Retinal pigment epithelial cell (primary cell): ENCODE data around the gene CCNYL1.
A peak's percentile ranks its signal among the peaks of the same experiment; 100 is the strongest.
"Not testable (repeated sequence)": the region's sequence is repeated elsewhere in the genome, so short reads cannot be mapped to it uniquely, and the experiment has no call there.

Source experiments
- DNase-seq: peaks from one replicate; pipeline ENCODE4 v3.0.0-alpha.2; 2010; ENCODE audit warnings: low read depth
- H3K4me3 ChIP-seq: 2 replicates; pipeline ENCODE4 v1.5.1; 2011; ENCODE audit warnings: mild to moderate bottlenecking, low read length, control low read depth, moderate library complexity
- TF ChIP-seq, protein P1 (sequence below): conservative IDR thresholded peaks from 2 replicates; pipeline ENCODE4 v1.5.1; 2011; ENCODE audit warnings: low read depth, low read length, control low read depth, inconsistent platforms

The CCNYL1 gene

DNA sequence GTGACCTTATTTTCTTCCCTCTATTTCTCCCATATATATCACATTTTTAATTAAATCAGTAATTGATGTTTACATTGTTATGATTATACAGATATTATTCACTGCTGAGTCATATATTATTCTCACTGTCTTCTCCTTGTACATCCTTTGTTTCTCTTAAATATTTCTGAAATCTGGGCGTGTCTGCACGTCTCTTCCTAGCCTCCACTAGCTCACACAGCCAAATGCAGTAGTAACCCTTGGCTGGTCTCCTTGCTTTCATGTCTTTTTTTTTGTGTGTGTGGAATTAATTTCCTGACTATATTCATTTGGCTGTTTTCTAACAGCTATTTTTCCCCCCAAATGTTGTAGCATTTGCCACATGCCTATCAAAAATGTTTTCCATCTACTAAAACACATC lies 15.8 kb downstream of the CCNYL1 start:
- H3K4me3 ChIP-seq, result no peak overlapping the region
- no peak for DNase-seq
- TF ChIP-seq, protein P1, sequence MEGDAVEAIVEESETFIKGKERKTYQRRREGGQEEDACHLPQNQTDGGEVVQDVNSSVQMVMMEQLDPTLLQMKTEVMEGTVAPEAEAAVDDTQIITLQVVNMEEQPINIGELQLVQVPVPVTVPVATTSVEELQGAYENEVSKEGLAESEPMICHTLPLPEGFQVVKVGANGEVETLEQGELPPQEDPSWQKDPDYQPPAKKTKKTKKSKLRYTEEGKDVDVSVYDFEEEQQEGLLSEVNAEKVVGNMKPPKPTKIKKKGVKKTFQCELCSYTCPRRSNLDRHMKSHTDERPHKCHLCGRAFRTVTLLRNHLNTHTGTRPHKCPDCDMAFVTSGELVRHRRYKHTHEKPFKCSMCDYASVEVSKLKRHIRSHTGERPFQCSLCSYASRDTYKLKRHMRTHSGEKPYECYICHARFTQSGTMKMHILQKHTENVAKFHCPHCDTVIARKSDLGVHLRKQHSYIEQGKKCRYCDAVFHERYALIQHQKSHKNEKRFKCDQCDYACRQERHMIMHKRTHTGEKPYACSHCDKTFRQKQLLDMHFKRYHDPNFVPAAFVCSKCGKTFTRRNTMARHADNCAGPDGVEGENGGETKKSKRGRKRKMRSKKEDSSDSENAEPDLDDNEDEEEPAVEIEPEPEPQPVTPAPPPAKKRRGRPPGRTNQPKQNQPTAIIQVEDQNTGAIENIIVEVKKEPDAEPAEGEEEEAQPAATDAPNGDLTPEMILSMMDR, result no peak

DNA sequence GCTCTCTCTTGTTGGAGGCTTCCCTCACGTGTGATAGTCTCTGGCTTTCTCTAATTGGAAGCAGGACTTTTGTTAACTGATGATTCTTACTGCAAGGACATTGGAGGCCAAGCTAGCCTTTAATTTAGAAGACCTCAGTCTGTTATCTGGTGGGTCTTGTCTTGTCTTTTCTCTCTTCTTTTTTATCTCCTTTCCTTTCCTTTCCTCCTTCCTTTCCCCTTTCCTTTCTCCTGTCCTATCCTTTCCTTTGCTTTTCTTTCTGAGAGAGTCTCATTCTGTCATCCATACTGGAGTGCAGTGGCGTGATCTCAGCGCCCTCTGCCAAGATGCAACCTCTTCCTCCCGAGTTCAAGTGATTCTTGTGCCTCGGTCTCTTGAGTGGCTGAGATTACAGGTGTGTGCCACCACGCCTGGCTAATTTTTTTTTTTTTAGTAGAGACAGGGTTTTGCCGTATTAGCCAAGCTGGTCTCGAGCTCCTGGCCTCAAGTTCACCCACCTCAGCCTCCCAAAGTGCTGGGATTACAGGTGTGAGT lies 18.1 kb downstream of the CCNYL1 start:
- no peak for DNase-seq
- TF ChIP-seq, protein P1, result no peak
- H3K4me3 ChIP-seq, result no peak overlapping the region

- TF ChIP-seq, protein P1, result no peak
- no peak for DNase-seq
- no peak overlapping the region for H3K4me3 ChIP-seq
Observed at GRCh38 chr2:207731138-207731537, 19.7 kb downstream of the CCNYL1 start.

- no peak overlapping the region for H3K4me3 ChIP-seq
- TF ChIP-seq, protein P1, result no peak
- no peak for DNase-seq
Observed at GRCh38 chr2:207733597-207734240, 22.3 kb downstream of the CCNYL1 start.

DNA sequence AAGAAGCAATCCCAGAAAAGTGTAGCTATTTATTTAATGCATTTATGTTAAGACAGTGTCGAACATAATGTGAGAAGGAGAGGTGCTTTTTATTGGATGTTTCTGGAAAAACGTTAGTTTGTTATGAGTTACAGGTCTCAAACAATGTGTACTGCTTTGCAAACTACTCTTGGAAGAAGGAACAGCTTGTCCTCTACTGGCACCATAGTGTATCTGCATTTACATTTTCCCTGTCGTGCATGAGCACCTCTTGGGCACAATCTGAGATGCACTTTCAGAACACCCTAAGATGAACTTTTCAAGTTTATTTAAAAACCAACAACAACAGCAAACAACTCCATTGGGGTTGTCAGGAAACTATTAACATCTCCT lies 22.8 kb downstream of the CCNYL1 start:
- H3K4me3 ChIP-seq, result no peak overlapping the region
- DNase-seq, result no peak
- TF ChIP-seq, protein P1, result peak; percentile 68

DNA sequence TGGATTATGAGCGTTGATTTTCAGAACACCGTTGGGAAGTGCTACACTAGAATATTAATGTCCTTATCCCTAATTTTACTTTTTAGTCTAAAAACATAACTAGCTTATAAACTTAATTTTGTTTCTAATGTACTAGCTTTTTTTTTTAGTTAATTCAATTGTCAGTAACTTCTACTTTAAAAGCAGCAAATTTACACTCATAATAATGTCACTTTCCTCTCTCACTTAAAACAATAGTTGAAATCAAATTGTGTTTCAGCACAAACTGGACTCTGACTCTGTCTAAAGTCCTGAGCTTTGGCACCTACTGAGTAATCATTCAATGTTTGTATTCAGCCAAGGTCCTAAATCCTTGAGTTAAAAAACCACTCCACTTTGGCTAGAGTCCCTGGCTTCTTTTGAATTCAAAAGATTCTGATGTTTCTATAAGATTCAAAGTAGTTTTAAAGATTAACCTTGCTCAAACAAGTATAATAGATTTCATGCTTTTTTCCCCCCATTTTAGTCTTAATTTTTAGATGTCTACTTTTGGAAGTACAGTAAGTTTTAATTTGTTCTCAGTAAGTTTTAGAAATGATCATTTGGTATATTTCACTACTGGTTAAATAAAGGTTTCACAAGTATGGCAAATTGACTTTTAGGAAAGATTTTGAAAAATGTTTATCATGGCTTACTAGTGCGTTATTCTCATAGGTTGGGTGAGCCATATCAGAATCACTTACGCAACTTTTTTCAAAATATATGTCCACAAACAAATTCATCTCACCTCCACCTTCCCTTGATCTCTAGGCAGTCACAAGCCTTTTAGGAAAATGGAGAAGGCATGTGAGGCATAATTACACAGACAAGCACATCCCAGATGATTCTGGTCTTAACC lies 23.4 kb downstream of the CCNYL1 start:
- TF ChIP-seq, protein P1, result no peak
- no peak for DNase-seq
- H3K4me3 ChIP-seq, result no peak overlapping the region

- not testable (repeated sequence) for DNase-seq, H3K4me3 ChIP-seq
Observed at GRCh38 chr2:207735513-207735859, 24.0 kb downstream of the CCNYL1 start.
